Posterior cingulate gyrus (tissue), 11 donors: ENCODE measurements around the gene SCG3.

Source experiments
- DNase-seq, 10 donors: peaks; one replicate each; pipeline versions ENCODE4 v3.0.0 to v3.0.0-alpha.2; 2020 to 2021; ENCODE audit warnings: mixed read lengths in 3 of 10
- intact Hi-C: fragments of 100-400 bp; cut with DNase I; formaldehyde crosslinking; loops from one replicate; pipeline ENCODE4 v1.15.1; 2023

Gene SCG3

GRCh38 chr15:51724199-51724598, 42.9 kb downstream of the SCG3 start:
- intact Hi-C loops = no loop called here

DNA sequence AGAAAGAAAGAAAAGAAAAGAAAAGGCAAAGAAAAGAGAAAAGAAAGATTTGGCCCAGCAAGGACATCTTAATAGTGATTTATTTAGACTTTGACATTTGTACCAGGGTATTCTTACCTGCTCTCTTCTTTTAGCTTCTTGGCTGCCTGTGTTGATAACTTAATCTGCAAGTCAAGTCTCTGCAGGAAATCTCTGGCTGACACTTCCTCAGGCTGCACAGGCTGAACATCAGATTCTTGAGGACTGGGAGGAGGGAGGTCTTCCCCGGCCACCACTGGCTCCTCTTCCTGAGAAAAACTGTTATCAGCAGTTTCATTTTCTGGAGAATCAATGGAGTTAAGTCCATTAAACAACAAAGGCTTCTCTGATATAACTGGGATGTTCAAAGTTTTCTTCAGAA, 43.4 kb downstream of the SCG3 start:
- DNase-seq = no peak
- intact Hi-C loops = no loop called here

More at GRCh38 chr15:51724199-51724598, 42.9 kb downstream of the SCG3 start:
- no peak for DNase-seq

GRCh38 chr15:51726302-51727073, 45.2 kb downstream of the SCG3 start:
- no peak for DNase-seq
- intact Hi-C loops = no loop called here

- intact Hi-C loops = no loop called here
- no peak for DNase-seq
Measured at GRCh38 chr15:51727141-51727897, 46.0 kb downstream of the SCG3 start.

- DNase-seq = no peak
- intact Hi-C loops = no loop called here
Measured at GRCh38 chr15:51731549-51732267, 50.4 kb downstream of the SCG3 start.

DNA sequence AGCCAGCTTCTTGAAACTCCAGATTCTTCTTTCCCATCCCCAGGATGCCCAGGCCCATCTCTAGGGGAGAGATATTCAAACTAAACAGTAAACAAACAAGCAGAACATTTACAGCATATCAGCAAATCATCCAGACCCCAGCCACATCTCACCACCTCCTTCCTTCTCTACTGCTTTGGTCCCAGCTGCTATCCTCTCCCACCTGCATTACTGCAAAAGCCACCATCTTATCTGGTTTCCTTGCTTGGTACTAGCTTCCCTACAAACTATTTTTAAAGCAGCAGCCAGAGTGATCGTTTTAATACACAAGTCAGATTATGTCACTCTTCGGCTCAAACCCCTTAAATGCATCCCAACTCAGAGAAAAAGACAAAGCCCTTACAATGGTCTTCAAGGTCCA, 51.3 kb downstream of the SCG3 start:
- no peak for DNase-seq
- intact Hi-C loops = no loop called here

DNA sequence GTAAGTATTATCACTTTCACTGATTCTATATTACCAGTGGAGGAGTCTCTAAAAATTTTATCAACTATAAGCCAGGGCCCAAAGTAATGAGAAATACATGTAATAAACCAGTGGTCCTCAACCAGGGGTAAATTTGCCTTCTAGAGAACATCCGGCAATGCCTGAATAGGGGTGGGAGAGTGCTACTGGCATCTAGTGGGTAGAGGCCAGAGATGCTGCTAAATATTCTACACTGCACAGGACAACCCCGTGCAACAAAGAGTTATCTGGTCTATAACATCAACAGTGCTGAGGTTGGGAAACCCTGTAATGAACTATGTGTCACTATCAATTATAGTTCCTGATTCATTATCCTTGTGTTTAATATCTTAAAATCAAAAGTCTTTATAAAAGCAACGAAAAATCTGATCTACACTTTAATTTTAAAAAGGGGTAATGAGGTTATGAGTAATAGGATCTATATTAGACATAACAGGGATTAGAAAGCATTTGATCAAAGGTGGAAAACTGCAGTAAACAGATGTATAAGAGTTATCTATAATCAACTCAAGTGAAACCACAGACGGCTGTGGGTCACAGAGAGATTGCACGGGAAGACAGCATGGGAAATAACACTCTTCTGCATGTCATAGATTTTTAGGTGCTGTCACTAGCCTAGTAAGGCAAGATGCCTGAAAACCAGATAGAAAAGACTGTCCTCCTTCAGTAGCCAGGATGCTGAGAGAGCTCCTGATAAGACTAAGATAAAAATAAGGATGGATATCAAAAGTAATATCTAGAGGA, 54.1 kb downstream of the SCG3 start:
- no peak for DNase-seq
- intact Hi-C loops = loop anchor here (5.0 kb wide), 1 partner anchor 42 kb away; no protein-coding TSS in a partner anchor

- intact Hi-C loops = loop anchor here (5.0 kb wide), 1 partner anchor 41 kb away; no protein-coding TSS in a partner anchor
- DNase-seq = no peak
Measured at GRCh38 chr15:51736069-51736468, 54.8 kb downstream of the SCG3 start.

DNA sequence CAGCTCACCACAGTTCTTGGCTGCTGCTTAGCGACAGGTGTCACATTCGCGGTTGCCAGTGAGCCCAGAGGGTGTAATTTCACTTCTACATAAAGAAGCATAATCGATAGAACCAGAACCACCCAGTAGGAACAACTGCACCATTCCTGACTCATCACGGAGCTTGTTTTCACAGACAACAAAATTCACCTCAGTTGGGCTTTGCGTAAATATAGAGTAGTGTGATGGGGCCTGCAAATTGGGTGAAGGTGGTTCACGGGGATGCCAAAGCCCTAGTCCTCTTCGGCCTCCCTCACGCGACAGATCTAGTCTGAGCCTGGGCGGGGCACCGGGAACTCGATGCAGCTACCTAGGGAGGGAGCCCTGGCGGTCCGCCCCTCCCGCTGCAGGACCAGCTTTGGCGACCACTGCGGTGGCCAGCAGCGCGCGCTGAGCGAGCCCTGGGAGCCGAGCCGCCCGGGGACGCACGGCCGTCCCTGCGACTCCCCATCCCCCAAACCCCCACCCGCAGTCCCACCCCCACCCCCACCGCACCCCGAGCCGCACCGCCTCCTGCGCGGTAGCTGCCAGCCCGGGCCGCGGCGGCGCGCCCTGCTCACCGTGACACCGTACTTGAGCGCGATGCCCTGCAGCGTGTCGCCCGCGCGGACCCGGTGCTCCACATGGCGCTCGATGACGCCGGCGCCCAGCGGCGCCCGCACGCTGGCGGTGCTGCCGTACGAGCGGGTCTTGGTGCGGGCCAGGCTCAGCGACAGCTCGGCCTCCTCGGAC, 55.6 kb downstream of the SCG3 start:
- intact Hi-C loops = loop anchor here (5.0 kb wide), 1 partner anchor 40 kb away; no protein-coding TSS in a partner anchor
- peak in 9 of 10 donors; percentile 39 to 93 (median 49) for DNase-seq

DNA sequence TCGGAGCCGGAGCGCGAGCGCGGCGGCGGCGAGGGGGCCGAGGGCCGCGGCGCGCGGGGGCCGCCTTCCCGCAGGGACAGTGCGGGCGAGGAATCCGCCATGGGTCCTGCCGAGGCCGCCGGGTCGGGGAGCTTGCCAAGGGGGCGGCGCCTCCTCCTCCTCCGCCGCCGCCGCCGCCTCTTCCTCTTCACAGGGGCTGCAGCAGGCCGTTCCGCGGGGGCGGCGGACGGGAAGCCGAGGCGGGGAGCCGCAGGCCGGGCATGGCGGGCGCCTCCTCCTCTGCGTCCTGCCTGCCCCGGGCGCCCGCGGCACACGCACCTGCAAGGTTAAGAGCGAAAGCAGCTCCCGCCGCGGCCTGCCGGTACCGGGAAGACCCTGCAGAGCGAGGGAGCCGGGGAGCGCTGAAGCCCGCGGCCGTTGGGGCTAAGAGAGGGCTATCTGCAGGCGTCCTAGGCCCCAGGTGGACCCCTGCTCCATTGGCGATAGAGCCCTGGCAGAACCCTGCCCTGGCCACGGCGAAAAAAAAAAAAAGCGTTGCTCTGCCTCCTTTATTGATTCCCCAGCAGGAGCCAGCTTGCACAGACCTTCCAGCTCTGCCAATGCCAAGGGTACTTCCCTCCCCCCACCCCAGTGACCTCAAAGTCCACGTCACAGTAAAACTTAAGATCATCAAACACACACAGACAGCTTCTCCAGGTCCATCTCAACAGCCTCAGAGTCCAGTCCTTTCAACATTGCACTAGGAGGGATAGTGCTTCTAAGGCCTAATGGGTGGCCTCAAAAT, 56.4 kb downstream of the SCG3 start, which contains the start of gene LYSMD2:
Gene LYSMD2 (minus strand): TSS at position 134 of the 784 bp plus-strand sequence. CDS start 33 bp downstream, at position 101.
- DNase-seq = peak; percentile 48 to 95 (median 68)
- intact Hi-C loops = loop anchor here (5.0 kb wide), 1 partner anchor 40 kb away; no protein-coding TSS in a partner anchor

GRCh38 chr15:51738553-51738952, 57.2 kb downstream of the SCG3 start:
- intact Hi-C loops = loop anchor here (5.0 kb wide), 1 partner anchor 39 kb away; no protein-coding TSS in a partner anchor
- DNase-seq = no peak

GRCh38 chr15:51739061-51739712, 57.9 kb downstream of the SCG3 start:
- intact Hi-C loops = loop anchor here (5.0 kb wide), 1 partner anchor 38 kb away; no protein-coding TSS in a partner anchor
- no peak for DNase-seq

DNA sequence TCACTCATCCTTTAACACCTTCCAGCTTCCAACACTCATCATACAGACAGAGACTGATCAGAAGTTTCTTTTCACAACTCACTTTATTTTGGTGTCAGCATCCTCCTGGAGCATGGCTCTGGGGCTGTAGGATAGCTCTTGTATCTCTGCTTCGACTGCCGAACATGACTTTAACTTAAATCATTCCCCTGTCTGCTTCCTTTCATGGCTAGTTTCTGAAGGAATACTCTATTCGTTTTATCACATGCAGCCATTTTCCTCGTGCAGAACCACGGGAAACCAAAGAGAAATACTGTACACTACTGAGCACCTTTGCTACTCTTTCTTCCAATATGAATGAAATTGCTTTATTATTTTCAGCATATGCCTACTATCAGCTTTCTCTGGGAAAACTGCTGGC, 68.0 kb downstream of the SCG3 start:
- intact Hi-C loops = no loop called here
- no peak for DNase-seq

DNA sequence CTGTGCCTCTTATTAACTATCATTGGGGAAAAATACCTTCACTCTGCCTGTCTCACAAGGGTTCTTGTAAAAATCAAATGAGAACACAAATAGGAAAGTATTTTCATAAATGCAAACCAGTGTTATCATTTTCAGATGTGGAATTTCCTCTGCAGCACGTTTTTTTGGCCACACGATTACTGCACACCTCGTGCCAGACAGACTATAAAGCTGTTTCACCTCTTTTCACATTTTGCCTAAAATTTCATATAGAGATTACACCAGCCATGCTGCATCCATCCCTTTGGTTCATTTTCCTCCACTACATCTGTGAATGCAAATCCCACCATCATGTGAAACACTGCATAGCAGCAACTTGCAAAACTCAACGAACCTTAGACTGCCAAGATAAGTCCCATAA, 68.9 kb downstream of the SCG3 start:
- intact Hi-C loops = loop anchor here (2.0 to 5.0 kb wide), 2 partner anchors 27 to 128 kb away; partner anchors contain the start of gene DMXL2
- DNase-seq = no peak

- intact Hi-C loops = loop anchor here (2.0 to 5.0 kb wide), 2 partner anchors 26 to 129 kb away; partner anchors contain the start of gene DMXL2
Measured at GRCh38 chr15:51750792-51751696, 69.7 kb downstream of the SCG3 start, which contains the start of gene TMOD2. Gene TMOD2, plus strand, starts transcription at chr15:51751597. Its CDS starts 14,845 bp downstream, at chr15:51766442.

More at GRCh38 chr15:51750792-51751696, 69.7 kb downstream of the SCG3 start, which contains the start of gene TMOD2:
- peak; percentile 38 to 95 (median 68) for DNase-seq
